NCI-H2029 (cell line): ENCODE results near the gene ETS2.

Experiments used
- DNase-seq: peaks from one replicate; lab custom pipeline; 2025; lab: John Stamatoyannopoulos, UW

The ETS2 gene

DNA sequence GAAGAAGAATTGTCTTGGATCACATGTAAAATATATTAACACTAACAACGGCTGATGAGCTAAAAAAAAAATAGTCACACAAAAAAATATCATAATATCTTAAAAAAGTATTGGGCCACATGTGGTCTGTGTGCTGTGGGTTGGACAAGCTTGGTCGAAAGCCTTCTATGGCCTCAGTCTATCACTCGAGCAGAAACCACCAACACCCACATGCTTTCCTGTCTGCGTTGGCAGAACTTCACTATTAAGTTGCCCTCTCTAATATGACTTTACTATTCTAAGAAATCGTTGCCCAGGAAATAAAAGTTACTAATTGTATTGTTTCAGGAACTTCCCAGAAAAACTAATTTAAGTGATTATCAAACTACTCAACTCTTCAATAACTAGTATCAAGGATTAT is 28.2 kb upstream of the ETS2 start:
- no peak for DNase-seq

DNA sequence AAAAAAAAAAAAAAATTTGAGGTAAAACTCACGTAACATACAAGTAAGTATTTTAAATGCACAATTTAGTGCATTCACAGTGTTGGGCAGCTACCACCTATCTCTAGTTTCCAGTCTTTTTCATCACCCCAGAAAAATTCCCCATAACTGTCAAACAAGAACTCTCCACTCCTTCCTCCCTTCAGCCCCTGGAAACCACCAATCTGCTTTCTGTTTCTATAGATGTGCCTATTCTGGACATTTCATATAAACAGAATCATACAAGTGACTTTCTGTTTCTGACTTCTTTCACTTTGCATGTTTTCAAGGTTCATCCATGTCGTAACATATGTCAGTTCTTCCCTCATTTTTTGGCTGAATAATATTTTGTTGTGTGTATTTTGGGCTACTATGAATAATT is 24.9 kb upstream of the ETS2 start:
- DNase-seq = no peak

- no peak for DNase-seq
Measured at GRCh38 chr21:38784458-38785266, 21.1 kb upstream of the ETS2 start.

- DNase-seq = no peak
Measured at GRCh38 chr21:38785483-38785882, 20.2 kb upstream of the ETS2 start.

GRCh38 chr21:38787016-38787415 is 18.7 kb upstream of the ETS2 start:
- no peak for DNase-seq

GRCh38 chr21:38787461-38788274 is 18.1 kb upstream of the ETS2 start:
- peak; percentile 90 for DNase-seq

DNA sequence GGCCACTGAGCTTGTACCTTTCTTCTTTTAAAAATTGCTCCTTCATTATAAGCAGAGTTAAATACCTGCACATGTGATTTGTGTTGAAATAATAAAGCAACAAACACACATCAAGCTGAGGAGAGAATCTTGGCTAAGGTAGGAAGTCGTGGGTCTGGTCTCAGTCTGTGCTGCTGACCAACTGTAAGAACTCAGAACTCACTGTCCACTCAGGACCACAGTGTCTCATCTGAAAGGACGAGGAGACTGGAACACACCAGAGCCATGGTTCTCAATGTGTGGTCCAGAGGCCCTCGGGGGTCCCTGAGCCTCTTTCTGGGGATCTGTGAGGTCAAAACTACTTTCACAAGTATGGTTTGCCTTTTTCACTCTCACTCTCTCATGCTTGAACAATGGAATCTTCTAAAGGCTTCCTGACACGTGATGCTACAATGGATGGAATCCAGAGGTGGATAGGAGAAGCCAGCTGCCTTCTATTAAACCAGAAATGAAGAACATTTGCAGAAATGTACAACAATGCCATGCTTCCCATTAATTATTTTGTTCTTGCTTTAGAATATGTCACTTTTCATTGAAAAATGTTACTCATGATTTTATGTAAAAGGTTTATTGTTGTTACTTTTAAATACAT is 17.3 kb upstream of the ETS2 start:
- DNase-seq = no peak

- no peak for DNase-seq
Measured at GRCh38 chr21:38789275-38789674, 16.5 kb upstream of the ETS2 start.

DNA sequence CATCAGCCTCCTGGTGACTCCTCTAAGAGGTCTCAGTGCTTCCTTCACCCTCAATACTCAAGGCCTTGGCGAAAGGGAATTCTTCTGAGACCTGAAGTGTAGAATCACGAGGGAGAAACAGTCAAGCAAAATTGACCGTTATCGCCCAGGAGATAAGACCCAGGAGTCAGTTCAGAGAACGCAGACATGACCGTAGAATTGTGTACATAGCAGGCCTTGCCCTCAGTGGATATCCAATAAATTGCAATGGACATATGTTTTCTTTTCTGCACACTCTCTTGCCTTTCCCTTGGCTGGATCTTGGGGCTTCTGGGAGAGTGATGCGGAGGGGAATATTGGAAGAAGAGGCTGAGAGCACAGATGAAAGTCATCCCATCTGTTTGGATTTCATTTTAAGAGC is 15.7 kb upstream of the ETS2 start:
- no peak for DNase-seq

- no peak for DNase-seq
Measured at GRCh38 chr21:38790961-38791360, 14.8 kb upstream of the ETS2 start.

DNA sequence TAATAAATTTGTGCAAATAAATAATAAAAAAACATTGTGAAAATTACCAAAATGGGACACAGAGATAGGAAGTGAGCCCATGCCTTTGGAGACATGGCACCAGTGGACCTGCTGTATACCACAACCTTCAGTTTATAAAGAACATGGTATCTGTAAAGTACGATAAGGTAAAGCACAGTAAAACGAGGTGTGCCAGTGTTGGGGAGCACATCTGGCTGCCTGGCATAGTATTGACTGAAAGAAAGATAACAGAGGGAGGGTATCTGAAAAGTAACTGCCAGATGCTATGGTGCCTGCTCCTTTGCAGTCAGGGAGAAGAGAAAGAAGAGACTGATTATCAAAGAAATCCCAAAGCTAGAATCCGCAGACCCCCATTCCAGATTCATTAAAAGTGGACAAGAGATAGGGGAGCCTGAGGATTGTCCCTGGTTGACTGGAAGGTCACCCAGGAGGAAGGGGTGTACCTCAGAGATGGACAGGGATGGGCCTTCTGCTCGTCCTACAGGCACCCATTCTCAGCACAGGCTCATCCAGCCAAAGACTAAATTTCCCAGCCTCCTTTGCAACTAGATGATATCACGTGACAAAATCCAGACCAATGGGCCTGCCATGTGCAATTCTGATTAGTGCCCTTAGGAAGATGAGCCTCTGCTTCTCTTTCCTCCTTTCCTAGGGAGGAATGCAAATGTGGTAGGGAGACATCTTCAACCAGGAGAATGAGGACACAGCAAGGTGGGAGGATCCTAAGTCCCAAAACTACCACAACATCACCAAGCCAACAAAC is 12.9 kb upstream of the ETS2 start:
- no peak for DNase-seq

- DNase-seq = peak; percentile 96
Measured at GRCh38 chr21:38793926-38794713, 11.6 kb upstream of the ETS2 start.

- DNase-seq = peak; percentile 88
Measured at GRCh38 chr21:38794978-38795377, 10.8 kb upstream of the ETS2 start.

GRCh38 chr21:38795475-38795874 is 10.3 kb upstream of the ETS2 start:
- DNase-seq = no peak

GRCh38 chr21:38796424-38796823 is 9.3 kb upstream of the ETS2 start:
- DNase-seq = no peak

GRCh38 chr21:38797470-38797869 is 8.3 kb upstream of the ETS2 start:
- DNase-seq = no peak

- no peak for DNase-seq
Measured at GRCh38 chr21:38798081-38798480, 7.6 kb upstream of the ETS2 start.

DNA sequence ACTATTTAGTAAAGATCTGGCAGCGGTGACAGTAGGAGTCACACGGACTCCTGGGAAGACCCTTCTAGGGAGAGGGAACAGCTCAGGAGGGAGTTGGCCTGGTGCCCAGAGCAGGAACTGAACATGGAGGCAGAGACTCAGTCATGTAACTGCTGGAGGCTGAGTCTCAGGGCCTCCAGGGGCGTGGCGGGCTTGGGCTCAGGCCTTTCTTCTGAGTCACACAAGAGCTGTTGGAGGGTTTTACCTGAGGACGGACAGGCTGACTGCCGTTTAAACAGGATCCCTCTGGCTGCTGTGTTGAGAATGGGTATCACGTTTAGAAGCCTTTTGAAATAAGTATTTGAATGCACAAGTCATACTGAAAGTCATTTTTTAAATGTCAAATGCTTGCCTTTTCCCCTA is 7.2 kb upstream of the ETS2 start:
- DNase-seq = peak; percentile 52

DNA sequence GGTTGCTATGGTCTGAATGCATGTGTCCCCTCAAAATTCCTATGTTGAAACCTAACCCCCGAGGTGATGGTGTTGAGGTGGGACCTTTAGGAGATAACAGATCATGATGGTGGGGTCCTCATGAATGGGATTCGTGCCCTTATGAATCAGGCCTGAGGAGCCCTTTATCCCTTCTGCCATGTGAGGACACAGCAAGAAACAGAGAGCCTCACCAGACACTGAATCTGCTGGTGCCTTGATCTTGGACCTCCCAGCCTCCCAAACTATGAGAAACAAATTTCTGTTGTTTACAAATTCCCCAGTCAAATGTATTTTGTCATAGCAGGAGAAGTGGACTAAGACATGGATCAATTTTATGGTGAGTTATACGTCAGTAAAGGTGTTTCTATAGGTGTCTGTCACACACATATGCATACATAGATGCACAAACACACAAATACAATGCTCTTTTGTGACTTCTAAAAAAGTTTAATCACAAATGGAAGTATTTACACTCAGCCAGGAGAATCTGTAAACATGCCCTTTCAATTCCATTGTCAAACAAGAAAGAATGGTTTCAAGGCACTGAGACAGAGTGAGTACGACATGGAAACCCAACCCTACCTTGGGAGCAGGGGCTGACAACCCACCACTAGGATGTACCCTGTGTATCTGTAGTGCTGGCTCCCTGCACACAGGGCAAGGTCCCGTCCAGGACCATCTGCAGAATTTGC is 5.5 kb upstream of the ETS2 start:
- DNase-seq = no peak

DNA sequence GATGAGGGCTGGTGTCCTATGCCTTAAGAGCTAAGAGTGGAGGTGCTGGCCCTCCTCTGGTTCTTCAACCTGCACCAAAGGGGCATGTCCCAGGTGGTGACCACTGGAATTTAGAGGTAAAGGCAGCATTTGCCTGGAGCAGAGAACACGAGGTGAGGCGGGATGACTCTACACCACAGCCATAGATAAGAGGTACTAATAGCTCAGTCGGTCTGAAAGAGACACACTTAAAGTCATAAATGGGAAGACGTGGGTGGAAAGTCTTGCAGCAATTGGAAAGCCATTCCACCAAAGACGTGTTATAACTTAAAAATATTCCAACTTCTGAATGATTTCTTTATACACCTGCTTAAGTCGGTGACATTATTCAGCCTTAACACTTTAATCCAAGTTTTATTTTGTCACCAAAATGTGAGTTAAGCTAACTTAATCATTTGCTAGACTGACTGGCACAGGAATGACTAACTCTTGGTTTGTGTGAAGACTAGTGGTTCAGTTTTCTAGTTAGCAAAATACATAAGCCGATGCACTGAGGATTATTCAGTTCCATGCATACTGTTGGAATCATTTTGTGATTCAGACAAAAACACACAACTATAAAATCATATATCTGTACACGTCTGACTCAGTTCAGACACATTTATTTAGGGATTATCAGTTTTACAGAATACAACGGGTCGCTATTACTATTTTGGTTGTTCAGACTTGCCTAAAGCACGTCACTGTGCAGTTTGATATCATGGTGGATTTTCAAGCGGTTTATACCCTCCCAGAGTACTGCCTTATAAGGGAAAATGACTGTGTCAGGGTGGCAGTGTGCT is 4.6 kb upstream of the ETS2 start:
- DNase-seq = no peak
